Vagina (tissue), 2 donors: ENCODE measurements around the gene NFKBIA.

Experiments used
- POLR2A ChIP-seq, 2 donors: fragments of 450-650 bp; IDR thresholded peaks; one replicate each; pipeline ENCODE4 v1.6.1; 2017; ENCODE audit warnings: antibody characterized with exemption in 2 of 2, mild to moderate bottlenecking in 2 of 2, moderate library complexity in 2 of 2
- POLR2AphosphoS5 ChIP-seq, 2 donors: sonication (generic); formaldehyde crosslinking; IDR thresholded peaks; one replicate each; pipeline ENCODE4 v1.9.0; 2017; ENCODE audit warnings: antibody characterized with exemption in 2 of 2, mild to moderate bottlenecking in 2 of 2, low read depth in 1 of 2; ENCODE audit not compliant: insufficient read depth in 1 of 2
- TF ChIP-seq, protein P1 (sequence below), 3 experiments: fragments of 450-650 bp in 2 of 3; fragments of 200-600 bp in 1 of 3; sonication (generic) in 1 of 3; IDR thresholded peaks; one replicate each; pipeline ENCODE4 v1.5.1; 2017 to 2019; ENCODE audit warnings: antibody characterized with exemption in 3 of 3, mild to moderate bottlenecking in 2 of 3, moderate library complexity in 2 of 3

- TF ChIP-seq, protein P1, sequence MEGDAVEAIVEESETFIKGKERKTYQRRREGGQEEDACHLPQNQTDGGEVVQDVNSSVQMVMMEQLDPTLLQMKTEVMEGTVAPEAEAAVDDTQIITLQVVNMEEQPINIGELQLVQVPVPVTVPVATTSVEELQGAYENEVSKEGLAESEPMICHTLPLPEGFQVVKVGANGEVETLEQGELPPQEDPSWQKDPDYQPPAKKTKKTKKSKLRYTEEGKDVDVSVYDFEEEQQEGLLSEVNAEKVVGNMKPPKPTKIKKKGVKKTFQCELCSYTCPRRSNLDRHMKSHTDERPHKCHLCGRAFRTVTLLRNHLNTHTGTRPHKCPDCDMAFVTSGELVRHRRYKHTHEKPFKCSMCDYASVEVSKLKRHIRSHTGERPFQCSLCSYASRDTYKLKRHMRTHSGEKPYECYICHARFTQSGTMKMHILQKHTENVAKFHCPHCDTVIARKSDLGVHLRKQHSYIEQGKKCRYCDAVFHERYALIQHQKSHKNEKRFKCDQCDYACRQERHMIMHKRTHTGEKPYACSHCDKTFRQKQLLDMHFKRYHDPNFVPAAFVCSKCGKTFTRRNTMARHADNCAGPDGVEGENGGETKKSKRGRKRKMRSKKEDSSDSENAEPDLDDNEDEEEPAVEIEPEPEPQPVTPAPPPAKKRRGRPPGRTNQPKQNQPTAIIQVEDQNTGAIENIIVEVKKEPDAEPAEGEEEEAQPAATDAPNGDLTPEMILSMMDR (IDR thresholded peaks at IDR 0.05): no peak
- TF ChIP-seq POLR2AphosphoS5 (IDR thresholded peaks at IDR 0.05; ENCODE audit: insufficient read depth in 1 of 2, low read depth in 1 of 2): no peak
- no peak for TF ChIP-seq POLR2A (IDR thresholded peaks at IDR 0.05)
These were observed 9.8 kb upstream of the NFKBIA start for GRCh38 chr14:35414365-35414764.
